Bronchial smooth muscle cell (primary cell): ENCODE measurements around the gene FBXO5. TPM values are rescaled to one million over a fixed set of nuclear protein-coding genes. Genes with fewer than 3 reads are reported as not detected.

Experiments used
- total RNA-seq: library from RNA; depleted of rRNA; stranded (reverse); fragments of >200 nt; gene quantifications from 2 replicates; pipeline ENCODE4 v1.2.1, GENCODE V29; 2014

The FBXO5 gene, protein sequence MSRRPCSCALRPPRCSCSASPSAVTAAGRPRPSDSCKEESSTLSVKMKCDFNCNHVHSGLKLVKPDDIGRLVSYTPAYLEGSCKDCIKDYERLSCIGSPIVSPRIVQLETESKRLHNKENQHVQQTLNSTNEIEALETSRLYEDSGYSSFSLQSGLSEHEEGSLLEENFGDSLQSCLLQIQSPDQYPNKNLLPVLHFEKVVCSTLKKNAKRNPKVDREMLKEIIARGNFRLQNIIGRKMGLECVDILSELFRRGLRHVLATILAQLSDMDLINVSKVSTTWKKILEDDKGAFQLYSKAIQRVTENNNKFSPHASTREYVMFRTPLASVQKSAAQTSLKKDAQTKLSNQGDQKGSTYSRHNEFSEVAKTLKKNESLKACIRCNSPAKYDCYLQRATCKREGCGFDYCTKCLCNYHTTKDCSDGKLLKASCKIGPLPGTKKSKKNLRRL
- 2.1 and 3.9 TPM in 2 replicates for total RNA-seq

DNA sequence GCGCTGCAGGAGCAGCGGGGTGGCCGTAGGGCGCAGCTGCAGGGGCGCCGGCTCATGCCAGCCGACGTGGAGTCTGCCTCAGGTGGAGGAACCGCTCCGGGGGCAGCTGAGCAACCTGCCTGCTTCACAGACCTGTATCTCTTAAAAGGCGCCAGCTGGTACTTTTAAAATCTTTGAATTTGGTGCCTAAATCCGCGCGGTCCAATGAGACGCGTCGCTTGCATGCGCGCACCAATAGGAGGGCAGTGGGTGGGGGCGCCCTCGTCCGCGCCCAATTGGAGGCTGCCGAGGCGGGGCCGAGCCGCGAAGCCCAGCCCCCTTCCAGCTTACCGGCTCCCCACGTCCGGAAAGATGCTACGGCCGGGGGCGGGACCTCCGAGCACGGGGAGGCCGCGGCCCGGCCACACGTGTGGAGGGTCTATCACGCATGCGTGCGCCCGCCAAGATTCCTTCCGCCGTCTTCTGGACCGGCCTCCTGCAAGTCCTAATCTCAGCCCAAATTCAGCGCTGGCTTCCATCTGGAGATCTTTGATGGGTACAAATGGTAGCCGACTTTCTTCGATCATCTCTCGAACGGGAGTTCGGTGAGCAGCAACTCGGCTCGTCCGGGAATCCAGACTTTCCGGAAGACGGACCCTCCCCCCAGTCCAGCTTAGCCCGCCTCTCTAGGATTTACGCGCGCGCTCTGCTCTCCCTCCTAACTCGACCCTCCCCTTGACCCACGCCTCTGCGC, at the start of gene FBXO5:
FBXO5 (minus strand) TSS at position 138 of the 733 bp plus-strand sequence; CDS start at position 56, 82 bp downstream.

DNA sequence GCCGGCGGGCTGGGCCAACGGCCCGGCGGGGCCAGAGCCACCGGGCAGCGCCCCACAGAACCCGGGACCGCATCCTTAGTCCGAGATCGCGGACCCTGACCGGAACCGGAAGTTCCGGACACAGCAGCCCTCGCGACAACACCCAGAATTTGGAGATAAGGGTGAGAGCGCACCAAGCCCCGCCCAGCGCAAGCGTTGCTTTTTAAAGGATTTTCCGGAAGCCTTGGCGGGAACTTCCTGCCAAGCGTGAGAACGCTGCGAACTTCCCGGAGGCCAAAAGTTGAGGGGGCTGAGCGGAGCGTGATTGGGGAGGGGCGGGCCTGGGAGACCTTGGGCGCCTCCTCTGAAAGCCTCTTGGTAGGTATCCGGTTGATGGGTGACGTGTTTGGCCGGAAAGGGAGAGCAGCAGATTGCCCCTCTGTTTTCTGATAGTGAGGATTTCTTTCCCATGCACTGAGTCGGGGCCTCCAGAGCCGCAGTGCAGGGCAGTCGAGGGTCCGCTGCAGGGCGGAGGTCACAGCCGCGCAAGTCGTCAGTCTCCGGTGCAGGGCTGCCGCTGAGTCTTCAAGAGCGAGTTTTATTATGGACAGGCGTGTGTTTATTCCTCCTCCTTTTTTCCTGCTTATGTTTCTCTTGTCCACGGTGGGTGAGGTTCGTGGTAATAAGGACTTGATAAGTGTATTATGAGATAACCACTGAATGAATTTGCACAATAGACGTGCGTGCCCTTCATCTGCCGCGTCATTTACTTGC, 19.9 kb upstream of the FBXO5 start, which contains the start of gene MTRF1L:
MTRF1L (minus strand) TSS at position 97 of the 753 bp plus-strand sequence; CDS start at position 73, 24 bp downstream.

Other genes starting within 250 kb of the FBXO5 start
- not detected in 2 replicates for gene VIP, start 232.2 kb downstream of the FBXO5 start, total RNA-seq
- gene MTRF1L, start 19.7 kb upstream of the FBXO5 start, total RNA-seq, result 7.7 and 12.1 TPM in 2 replicates
- gene RGS17, start 148.2 kb upstream of the FBXO5 start, total RNA-seq, result 7.5 and 15.1 TPM in 2 replicates